GM21526 (cell line): Measurements from ENCODE around the gene RERG.

Experiments
- ATAC-seq: cut with Tn5 transposase; IDR thresholded peaks from one replicate; pipeline ENCODE4 v1.9.1; 2021; ENCODE audit warnings: moderate library complexity; ENCODE audit not compliant: unreplicated experiment, low FRiP score

RERG gene

DNA sequence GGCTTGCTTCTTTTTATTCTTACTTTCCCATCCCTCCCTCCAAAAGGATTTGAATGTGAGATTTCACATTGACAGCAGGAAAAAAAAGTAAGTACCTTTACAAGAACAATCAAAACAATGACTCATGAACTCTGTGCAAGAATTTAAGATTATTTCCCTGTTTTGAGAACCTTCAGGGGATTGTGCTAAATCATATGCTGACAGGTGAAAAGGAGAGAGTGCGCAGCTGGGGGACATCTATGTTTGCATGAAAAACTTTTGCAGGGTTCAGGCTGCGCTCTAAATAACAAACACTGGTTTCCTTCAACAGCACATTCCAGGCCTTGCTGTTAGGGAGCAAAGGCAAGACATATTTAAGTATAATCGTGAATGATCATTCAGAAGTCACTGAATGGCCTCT is 27.3 kb downstream of the RERG start:
- no peak for ATAC-seq

- ATAC-seq = no peak
These were observed 28.5 kb downstream of the RERG start for GRCh38 chr12:15192720-15193119.

DNA sequence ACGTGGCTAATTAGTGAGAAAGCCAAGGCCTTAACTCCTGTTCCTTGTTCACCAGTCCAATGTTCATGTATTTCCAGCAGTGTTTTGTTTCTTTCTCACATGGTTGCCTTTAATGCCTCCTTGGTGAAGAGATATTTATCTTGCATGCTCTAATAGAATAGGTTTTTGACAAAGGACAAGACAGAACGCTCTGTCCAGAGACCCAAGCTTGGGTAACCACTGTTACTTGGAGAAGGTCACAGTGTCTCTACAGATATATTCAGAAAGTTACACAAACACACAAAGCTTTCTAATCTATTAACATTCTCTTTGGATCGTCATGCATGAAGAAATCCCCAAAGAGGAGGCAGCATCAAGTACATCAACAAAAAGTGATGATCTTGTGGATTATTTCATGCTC is 33.1 kb downstream of the RERG start:
- ATAC-seq = no peak

DNA sequence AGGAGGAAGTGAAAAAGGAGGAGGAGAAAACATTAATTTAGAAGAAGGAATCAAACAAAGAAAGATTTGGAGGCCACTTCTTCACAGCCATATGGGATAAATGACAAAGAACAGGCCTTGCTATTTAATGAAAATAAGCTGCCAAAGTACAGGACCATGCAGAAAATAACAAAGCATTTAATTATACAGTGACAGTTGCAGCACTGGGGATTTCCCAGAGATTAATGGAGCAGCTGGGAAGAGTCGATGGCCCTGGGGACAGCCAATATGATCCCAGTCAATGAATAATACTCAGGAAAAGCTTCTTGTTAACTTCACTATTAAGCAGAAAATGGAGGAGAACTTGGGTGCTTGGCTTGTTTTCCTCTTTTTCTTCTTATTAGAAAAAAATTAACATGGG is 34.6 kb downstream of the RERG start:
- ATAC-seq = no peak

GRCh38 chr12:15184484-15184883 is 36.7 kb downstream of the RERG start:
- no peak for ATAC-seq

GRCh38 chr12:15183821-15184220 is 37.4 kb downstream of the RERG start:
- ATAC-seq = no peak

DNA sequence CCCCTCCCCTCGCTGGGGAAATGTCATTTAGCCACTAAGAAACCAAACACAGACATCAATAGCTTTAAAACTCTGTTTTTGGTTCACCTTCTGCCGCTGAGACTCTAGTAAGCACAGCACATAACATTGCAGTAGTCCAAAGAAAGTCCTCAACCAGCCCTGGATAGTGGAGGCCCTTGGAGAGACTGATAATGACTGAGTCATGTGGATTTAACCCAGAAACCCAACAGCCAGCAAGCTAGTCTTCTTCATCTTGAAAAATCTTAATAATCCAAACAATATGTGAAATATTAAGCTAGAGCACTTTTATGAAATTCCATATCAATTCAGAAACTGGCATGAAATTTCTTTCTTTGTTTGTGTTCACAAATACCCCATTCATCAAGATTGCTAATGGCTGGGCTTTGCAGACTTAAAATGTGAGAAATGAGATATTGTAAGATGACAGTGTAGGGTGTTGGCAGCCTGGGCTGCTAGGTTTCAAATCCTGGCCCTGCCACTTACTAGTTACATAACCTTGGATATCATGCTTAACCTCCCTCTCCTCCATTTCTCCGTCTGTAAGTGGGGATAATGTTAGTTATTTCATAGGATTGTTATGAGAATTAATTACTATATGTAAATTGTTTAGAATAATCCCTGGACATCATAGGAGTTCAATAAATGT is 40.1 kb downstream of the RERG start:
- no peak for ATAC-seq

GRCh38 chr12:15180325-15180724 is 40.9 kb downstream of the RERG start:
- no peak for ATAC-seq

DNA sequence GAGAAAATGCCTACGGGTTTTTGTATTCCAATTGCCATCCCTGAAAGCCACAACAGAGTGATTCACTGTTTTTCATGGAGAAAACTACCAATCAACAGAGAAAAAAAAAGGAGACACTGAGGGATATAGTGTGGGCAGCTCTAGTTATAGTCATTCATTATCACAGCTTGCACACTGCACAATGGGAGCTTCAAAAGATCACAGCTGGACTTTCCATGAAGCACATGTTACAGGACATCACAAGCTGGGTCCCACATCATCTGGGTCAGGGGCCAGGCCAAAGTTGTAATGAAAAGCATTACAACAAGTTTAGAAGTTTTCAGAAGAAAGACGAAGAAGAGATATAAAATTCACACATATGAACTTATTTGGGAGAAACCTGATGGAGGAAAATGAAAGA is 41.5 kb downstream of the RERG start:
- ATAC-seq = no peak

GRCh38 chr12:15173142-15173541 is 48.1 kb downstream of the RERG start:
- no peak for ATAC-seq

DNA sequence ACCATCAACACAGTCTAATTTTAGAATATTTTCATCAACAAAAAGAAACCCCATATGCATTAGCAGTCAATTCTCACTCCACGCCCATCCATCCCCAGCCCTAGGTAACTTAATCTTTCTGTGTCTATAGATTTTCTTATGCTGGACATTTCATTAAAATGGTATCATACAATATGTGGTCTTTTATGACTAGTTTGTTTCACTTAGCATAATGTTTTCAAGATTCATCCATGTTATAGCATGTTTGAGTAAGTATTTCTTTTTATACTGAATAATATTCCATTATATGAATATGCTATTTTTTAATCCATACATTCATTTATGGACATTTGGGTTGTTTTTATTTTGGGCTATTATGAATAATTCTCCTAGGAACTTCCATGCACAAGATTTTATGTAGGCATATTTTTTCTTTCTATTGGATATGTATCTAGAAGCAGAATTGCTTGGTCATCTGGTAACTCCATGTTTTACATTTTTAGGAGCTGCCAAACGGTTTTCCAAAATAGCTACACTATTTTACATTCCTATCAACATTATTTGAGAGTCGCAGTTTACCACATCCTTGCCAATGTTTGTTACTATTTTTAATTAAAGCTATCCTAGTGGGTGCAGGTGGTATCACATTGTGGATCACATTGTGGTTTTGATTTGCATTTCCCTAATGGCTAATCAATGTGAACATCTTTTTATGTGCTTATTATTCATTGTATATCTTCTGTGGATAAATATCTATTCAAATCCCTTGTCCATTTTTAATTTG is 49.0 kb downstream of the RERG start:
- no peak for ATAC-seq

DNA sequence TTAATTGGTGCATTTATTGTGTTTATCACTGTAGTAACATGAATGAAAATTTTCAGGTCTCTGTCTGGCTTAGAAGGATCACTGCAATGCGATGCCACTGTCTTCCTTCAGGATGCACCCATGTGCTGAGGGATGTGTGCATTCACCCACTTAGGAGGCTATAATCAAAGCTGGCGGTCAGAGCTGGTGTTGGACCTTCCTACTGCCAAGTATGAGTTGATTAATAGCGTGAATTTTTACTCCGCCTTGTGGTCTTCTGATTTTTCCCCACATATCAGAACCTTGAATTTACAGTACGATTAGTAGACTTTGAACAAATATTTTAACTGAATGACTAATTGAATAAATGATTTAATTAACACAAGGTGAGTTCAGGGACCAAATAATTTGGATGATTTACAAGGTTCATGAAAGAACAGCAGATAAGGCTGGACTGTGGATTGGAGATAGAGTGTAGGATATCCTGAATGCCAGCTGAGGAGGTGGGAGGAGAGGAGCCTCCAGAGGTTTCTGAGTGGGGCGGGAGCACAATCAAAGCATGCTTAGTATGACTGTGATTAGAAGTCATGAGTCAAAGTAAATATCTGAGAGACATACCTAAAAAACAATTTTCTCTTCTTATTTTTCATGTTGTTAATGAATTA is 50.1 kb downstream of the RERG start:
- no peak for ATAC-seq

GRCh38 chr12:15168026-15168678 is 53.1 kb downstream of the RERG start:
- ATAC-seq = no peak

GRCh38 chr12:15165012-15165659 is 56.1 kb downstream of the RERG start:
- ATAC-seq = no peak

GRCh38 chr12:15163030-15163976 is 57.9 kb downstream of the RERG start:
- ATAC-seq = no peak

GRCh38 chr12:15158083-15158482 is 63.1 kb downstream of the RERG start:
- no peak for ATAC-seq

DNA sequence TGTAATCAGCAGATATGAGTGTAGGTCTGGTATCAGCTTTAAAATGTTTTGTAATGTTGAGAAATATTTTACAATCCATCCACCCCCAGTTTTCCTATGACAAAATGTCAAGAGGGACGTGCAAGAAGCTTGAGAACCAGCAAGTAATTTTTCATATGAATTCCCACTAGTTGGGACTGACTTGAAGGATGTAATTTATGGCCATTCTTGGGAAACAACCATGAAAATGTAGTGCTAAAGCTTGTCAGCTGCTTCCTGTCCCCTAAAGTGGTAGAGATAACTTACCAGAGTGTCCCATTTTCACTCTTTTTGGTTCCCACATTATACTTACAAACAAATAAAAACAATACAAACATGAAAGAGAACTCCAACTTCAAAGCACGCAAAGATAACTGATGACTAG is 63.9 kb downstream of the RERG start:
- ATAC-seq = no peak

GRCh38 chr12:15155271-15155670 is 65.9 kb downstream of the RERG start:
- ATAC-seq = no peak

DNA sequence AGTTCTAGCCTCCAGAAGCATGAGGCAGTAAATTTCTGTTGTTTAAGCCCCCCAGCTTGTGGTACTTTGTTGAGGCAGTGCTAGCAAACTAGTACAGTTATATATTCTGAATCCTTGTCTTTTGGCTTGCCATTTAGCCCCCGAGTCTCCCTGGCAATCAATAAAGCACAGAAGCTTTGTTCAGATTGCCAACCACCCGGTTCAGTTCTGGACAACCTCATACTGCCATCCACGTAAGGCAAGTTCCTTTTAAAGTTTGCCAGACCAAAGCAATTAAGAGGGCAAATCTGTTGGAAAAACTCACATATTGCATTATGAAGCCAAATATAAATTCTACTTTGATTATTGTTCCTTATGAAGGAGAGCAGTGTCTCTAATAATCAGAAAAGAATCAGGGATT is 67.1 kb downstream of the RERG start:
- no peak for ATAC-seq

- no peak for ATAC-seq
These were observed 68.3 kb downstream of the RERG start for GRCh38 chr12:15152868-15153267.
